Naive thymus-derived CD4-positive, alpha-beta T cell (primary cell): ENCODE measurements around the gene KCNE3. TPM values are rescaled to one million over a fixed set of nuclear protein-coding genes. Genes with fewer than 3 reads are reported as not detected.

Source experiments
- ATAC-seq: fragments of 150-1000 bp; cut with Tn5 transposase; 2 replicates; pipeline ENCODE4 v1.10.0; 2021; ENCODE audit warnings: mild to moderate bottlenecking, moderate library complexity
- CTCF ChIA-PET: fragments of 350-600 bp; sonication (Branson Sonifier 250); formaldehyde crosslinking; loops from one replicate; lab custom pipeline; 2021; ENCODE audit warnings: antibody characterized with exemption; lab: Charles Lee
- POLR2A ChIA-PET: fragments of 350-600 bp; sonication (Branson Sonifier 250); formaldehyde crosslinking; loops from one replicate; lab custom pipeline; 2021; ENCODE audit warnings: antibody characterized with exemption, inconsistent platforms; lab: Charles Lee
- DNase-seq, 9 donors: peaks; one replicate each; pipeline versions ENCODE4 v3.0.0 to v3.0.0-alpha.2; 2020 to 2022; ENCODE audit warnings: mixed read lengths in 1 of 9
- H3K27ac ChIP-seq: one replicate; pipeline ENCODE4 v1.7.0; 2013; ENCODE audit warnings: mild to moderate bottlenecking, low read depth, low read length, moderate library complexity
- H3K27me3 ChIP-seq, 2 donors: one replicate each; pipeline ENCODE4 v1.7.0; 2013; ENCODE audit warnings: low read length in 2 of 2, mild to moderate bottlenecking in 2 of 2, moderate library complexity in 2 of 2; ENCODE audit not compliant: control insufficient read depth in 2 of 2, insufficient read depth in 2 of 2
- H3K36me3 ChIP-seq, 3 experiments: 1 replicate in 2 of 3; 2 replicates in 1 of 3; pipeline ENCODE4 v1.7.0; 2013; ENCODE audit warnings: low read length in 3 of 3, mild to moderate bottlenecking in 3 of 3, moderate library complexity in 1 of 3; ENCODE audit not compliant: insufficient read depth in 3 of 3, control insufficient read depth in 2 of 3
- H3K4me1 ChIP-seq, 2 donors: one replicate each; pipeline ENCODE4 v1.7.0; 2013; ENCODE audit warnings: low read length in 2 of 2, mild to moderate bottlenecking in 2 of 2, moderate library complexity in 1 of 2; ENCODE audit not compliant: control insufficient read depth in 2 of 2, insufficient read depth in 2 of 2
- H3K4me3 ChIP-seq: 2 replicates; pipeline ENCODE4 v1.7.0; 2013; ENCODE audit warnings: mild to moderate bottlenecking, low read length
- H3K9me3 ChIP-seq, 3 experiments: 1 replicate in 2 of 3; 2 replicates in 1 of 3; pipeline ENCODE4 v1.7.0; 2013; ENCODE audit warnings: low read length in 3 of 3; ENCODE audit not compliant: control insufficient read depth in 2 of 3
- H3K27ac Mint-ChIP-seq, 9 donors: one replicate each; pipeline ENCODE4 v1.8.0; 2020 to 2022; ENCODE audit warnings: mixed read lengths in 9 of 9, mild to moderate bottlenecking in 8 of 9, moderate library complexity in 5 of 9, inconsistent platforms in 2 of 9
- H3K27me3 Mint-ChIP-seq, 5 donors: one replicate each; pipeline ENCODE4 v1.8.0; 2021 to 2022; ENCODE audit warnings: mixed read lengths in 5 of 5, mild to moderate bottlenecking in 1 of 5
- H3K36me3 Mint-ChIP-seq, 5 donors: one replicate each; pipeline ENCODE4 v1.8.0; 2020 to 2022; ENCODE audit warnings: mixed read lengths in 5 of 5, mild to moderate bottlenecking in 3 of 5, inconsistent platforms in 1 of 5
- H3K4me1 Mint-ChIP-seq, 7 donors: one replicate each; pipeline ENCODE4 v1.8.0; 2020 to 2022; ENCODE audit warnings: mixed read lengths in 7 of 7, mild to moderate bottlenecking in 3 of 7, inconsistent platforms in 1 of 7
- H3K4me3 Mint-ChIP-seq, 10 donors: one replicate each; pipeline ENCODE4 v1.8.0; 2020 to 2022; ENCODE audit warnings: mild to moderate bottlenecking in 10 of 10, mixed read lengths in 10 of 10, moderate library complexity in 6 of 10, inconsistent platforms in 2 of 10
- H3K9me3 Mint-ChIP-seq, 11 donors: one replicate each; pipeline ENCODE4 v1.8.0; 2020 to 2022; ENCODE audit warnings: mixed read lengths in 11 of 11, mild to moderate bottlenecking in 4 of 11, inconsistent platforms in 1 of 11, moderate library complexity in 1 of 11
- intact Hi-C, 2 donors: fragments of 100-400 bp; cut with micrococcal nuclease; formaldehyde crosslinking; loops; one replicate each; pipeline ENCODE4 v1.15.1; 2023
- polyA plus RNA-seq, 2 donors: library from polyadenylated mRNA; unstranded; fragments of 300-500 nt; fragmentation: Illumina TruSeq; gene quantifications; one replicate each; pipeline ENCODE4 v1.2.3, GENCODE V29; 2021
- total RNA-seq, 6 experiments: library from RNA in 5 of 6; stranded (reverse) in 5 of 6; gene quantifications; 1 replicate in 5 of 6; 2 replicates in 1 of 6; pipeline ENCODE4 v1.2.3 and lab custom pipeline; 2021 to 2026

The KCNE3 gene
- total and polyA plus RNA-seq, 7 experiments from 2014 or later = 0.27 to 16.4 (median 0.97) TPM; not detected in 3

DNA sequence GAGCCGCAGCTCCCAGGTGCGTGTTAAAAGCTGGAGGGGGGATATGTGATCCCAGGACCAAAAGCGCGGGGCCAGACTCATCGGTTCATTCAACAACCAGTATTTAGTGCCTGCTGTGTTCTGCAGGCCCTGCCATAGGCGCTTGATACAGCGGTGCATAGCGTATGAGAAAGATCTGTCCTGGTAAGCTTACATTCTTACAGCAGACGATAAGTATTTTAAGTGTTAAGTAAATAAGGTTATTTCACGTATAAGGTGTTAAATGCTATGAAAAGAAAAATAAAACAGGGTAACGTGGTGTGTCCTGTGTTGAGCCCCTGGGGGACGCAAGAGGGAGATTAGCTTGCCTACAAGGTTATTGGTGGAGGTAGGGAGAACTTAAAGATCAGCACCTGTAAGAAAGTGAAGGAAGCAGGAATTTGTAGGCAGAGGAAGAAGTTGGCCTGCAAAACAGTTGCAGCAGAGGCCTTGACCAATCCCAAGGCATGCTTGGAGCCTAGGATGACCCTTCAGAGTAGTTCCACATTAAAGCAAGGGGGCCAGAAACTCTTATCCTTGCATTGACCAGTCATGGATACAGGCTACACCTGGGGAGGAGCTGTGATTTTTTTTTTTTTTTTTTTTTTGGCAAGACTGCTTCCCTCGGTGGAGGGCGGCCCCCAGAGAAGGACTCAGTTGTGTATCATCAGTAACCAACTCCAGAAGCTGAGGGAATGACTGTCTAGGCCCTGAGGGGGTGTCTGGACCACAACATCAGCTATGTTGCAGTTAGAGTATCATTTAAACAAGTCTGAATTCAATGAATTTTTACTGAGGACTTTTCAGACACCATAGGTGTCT, 26.7 kb upstream of the KCNE3 start:
- no peak for ATAC-seq
- peaks cover 0 to 5% (median 0%) of the 10 kb centered on the region in 11 donors for H3K9me3 Mint-ChIP-seq
- POLR2A ChIA-PET = interaction anchor here (0.7 to 2.1 kb wide), 19 partner anchors 8 to 1885 kb away, joined by 3 to 32 read pairs (median 4); partner anchors contain the start of genes ATG16L2, C2CD3, FAM168A and NEU3
- H3K27me3 Mint-ChIP-seq = no peaks in the 10 kb centered on the region
- Histone ChIP-seq H3K36me3 (no peaks in the 10 kb centered on the region), H3K9me3 (no peaks in the 10 kb centered on the region), H3K27ac (peak overlapping the region; percentile 95), H3K4me3 (peak overlapping the region; percentile 90), H3K4me1 (peaks cover 8 to 10% of the 10 kb centered on the region in 2 donors), H3K27me3 (no peaks in the 10 kb centered on the region)
- H3K4me3 Mint-ChIP-seq = peak overlapping the region; percentile 74 to 92 (median 86)
- H3K36me3 Mint-ChIP-seq = peaks cover 0 to 14% (median 10%) of the 10 kb centered on the region in 5 donors
- DNase-seq = no peak
- CTCF ChIA-PET = interaction anchor here (0.6 to 2.0 kb wide), 3 partner anchors 41 to 297 kb away, joined by 3 to 10 read pairs (median 5); no protein-coding TSS in a partner anchor
- peak overlapping the region; percentile 56 to 96 (median 89) for H3K27ac Mint-ChIP-seq
- intact Hi-C loops = loop anchor here (1.0 to 10.0 kb wide), 14 partner anchors 41 to 1117 kb away; partner anchors contain the start of genes C2CD3 (in 2 of the 2), COA4 (in 2 of the 2), PAAF1 (in 2 of the 2) and PGM2L1 (in 2 of the 2)
- H3K4me1 Mint-ChIP-seq = peaks cover 14 to 43% (median 28%) of the 10 kb centered on the region in 7 donors

DNA sequence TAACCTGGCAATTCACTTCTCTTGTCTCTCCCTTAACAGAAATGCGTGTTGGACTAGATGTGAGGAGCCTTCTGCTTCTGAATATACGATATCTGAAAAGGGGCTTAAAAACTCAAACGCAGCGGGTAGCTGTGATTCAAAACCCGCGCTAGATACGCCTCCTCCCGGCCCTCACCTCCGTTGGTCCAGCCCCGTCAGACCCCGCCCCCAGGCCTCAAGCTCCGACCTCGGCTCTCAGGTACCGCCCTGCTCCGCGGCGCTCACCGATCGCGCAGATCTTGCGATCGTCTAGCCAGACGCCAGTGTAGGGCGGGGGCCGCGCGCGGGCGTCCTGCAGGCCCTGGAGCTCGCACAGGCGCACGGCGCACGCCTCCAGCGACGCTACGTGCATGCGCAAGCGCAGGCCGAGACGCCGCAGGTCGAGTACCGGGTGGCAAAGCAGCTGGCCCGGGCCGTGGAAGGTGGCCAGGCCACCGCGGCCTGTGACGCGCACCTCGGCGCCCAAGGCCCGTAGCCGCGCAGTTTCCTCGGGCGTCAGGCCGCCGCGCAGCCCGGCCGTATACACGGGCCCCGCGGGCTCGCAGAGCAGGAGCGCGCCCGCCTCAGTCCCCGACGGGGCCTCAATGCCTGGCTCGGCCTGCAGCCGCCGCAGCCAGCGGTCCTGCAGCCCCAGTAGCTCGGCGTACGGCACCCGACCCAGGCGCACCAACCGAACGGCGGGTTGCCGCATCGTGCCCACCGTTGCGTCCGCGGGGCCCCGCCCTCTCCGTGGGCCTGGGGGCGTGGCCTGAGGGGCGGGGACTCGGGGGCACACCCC, 25.8 kb upstream of the KCNE3 start, which contains the start of gene LIPT2:
TSS of gene LIPT2 (minus strand) at position 751 of the 817 bp plus-strand sequence. CDS start at position 730, 21 bp downstream.
- H3K36me3 ChIP-seq = no peaks in the 10 kb centered on the region
- H3K4me1 ChIP-seq = peaks cover 8 to 10% of the 10 kb centered on the region in 2 donors
- peak within 1 kb of the TSS; percentile 95 for H3K27ac ChIP-seq
- intact Hi-C loops = loop anchor here (1.0 to 10.0 kb wide), 14 partner anchors 40 to 1116 kb away; partner anchors contain the start of genes C2CD3 (in 2 of the 2), COA4 (in 2 of the 2), PAAF1 (in 2 of the 2) and PGM2L1 (in 2 of the 2)
- no peaks in the 10 kb centered on the region for H3K27me3 ChIP-seq
- H3K4me3 Mint-ChIP-seq = peak within 1 kb of the TSS; percentile 74 to 92 (median 86)
- peak; percentile 97 for ATAC-seq
- no peaks in the 10 kb centered on the region for H3K9me3 ChIP-seq
- peaks cover 0 to 13% (median 10%) of the 10 kb centered on the region in 5 donors for H3K36me3 Mint-ChIP-seq
- peaks cover 0 to 5% (median 0%) of the 10 kb centered on the region in 11 donors for H3K9me3 Mint-ChIP-seq
- H3K4me3 ChIP-seq = peak within 1 kb of the TSS; percentile 90
- peak within 1 kb of the TSS; percentile 73 to 96 (median 89) for H3K27ac Mint-ChIP-seq
- CTCF ChIA-PET = interaction anchor here (0.5 to 2.0 kb wide), 5 partner anchors 40 to 544 kb away, joined by 3 to 10 read pairs (median 3); no protein-coding TSS in a partner anchor
- no peaks in the 10 kb centered on the region for H3K27me3 Mint-ChIP-seq
- DNase-seq = peak; percentile 92 to 98 (median 96)
- POLR2A ChIA-PET = interaction anchor here (0.6 to 2.1 kb wide), 24 partner anchors 7 to 1976 kb away, joined by 3 to 32 read pairs (median 4); partner anchors contain the start of genes ATG16L2, C2CD3, FAM168A and NEU3
- peaks cover 14 to 43% (median 28%) of the 10 kb centered on the region in 7 donors for H3K4me1 Mint-ChIP-seq

DNA sequence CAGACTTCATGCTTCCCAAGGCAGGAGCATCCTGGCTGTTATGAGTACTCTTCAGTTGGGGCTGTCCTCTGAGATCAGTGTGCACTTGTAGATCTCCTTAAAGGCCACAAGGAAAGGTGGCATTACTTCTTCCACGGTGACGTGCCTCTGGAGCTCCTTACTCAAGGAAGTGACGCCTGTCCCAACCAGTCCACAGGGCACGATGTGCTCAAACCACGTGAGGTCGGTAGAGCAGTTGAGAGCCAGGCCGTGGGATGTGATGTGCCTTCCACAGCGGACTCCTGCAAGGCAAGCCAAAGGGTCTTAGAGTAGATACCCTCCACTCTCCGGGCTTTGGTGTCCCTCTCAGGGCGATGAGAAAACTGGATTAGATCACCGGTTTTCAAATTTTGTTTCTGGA, 24.7 kb upstream of the KCNE3 start:
- H3K4me3 ChIP-seq = no peak overlapping the region

DNA sequence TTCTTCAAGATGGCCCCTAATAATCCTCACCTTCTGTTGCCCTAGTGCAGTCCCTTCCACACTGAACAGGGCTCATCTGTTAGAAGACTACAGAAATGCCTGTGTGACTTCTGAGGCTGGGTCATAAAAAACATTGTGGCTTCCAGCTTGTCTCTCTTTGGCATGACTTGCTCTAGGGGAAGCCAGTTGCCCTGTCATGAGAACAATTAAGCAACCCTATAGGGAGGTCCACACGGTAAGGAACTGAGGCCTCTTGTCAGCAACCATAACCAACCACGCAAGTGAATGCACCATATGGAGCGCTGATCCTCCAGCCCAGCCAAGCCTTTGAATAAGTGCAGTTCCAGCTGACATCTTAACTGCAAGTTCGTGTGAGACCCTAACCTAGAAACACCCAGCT, 23.6 kb upstream of the KCNE3 start:
- H3K4me3 ChIP-seq = no peak overlapping the region
- Mint-ChIP-seq H3K9me3 (peaks cover 0 to 4% (median 0%) of the 10 kb centered on the region in 11 donors), H3K4me3 (no peak overlapping the region), H3K4me1 (peaks cover 14 to 36% (median 25%) of the 10 kb centered on the region in 7 donors), H3K27me3 (no peaks in the 10 kb centered on the region), H3K27ac (peak overlapping the region in 1 of 9 donors; percentile 16), H3K36me3 (no peaks in the 10 kb centered on the region)
- ChIA-PET POLR2A (interaction anchor here (0.6 to 1.0 kb wide), 2 partner anchors 38 to 243 kb away, joined by 3 read pairs; no protein-coding TSS in a partner anchor), CTCF (interaction anchor here (1.1 kb wide), 1 partner anchor 79 kb away, joined by 4 read pairs; no protein-coding TSS in a partner anchor)
- peaks cover 8 to 10% of the 10 kb centered on the region in 2 donors for H3K4me1 ChIP-seq
- intact Hi-C loops = loop anchor here (5.0 to 10.0 kb wide), 5 partner anchors 506 to 1114 kb away; partner anchors contain the start of genes UCP2 (in 2 of the 2), COA4 (in 1 of the 2), FAM168A (in 1 of the 2) and PAAF1 (in 1 of the 2)
- no peaks in the 10 kb centered on the region for H3K27me3 ChIP-seq
- no peaks in the 10 kb centered on the region for H3K36me3 ChIP-seq
- H3K9me3 ChIP-seq = no peaks in the 10 kb centered on the region
- ATAC-seq = no peak
- DNase-seq = no peak
- no peak overlapping the region for H3K27ac ChIP-seq

More for the DNA sequence above, 24.7 kb upstream of the KCNE3 start:
- H3K36me3 Mint-ChIP-seq = peaks cover 0 to 6% (median 3%) of the 10 kb centered on the region in 5 donors
- no peak overlapping the region for H3K27ac ChIP-seq
- H3K27me3 ChIP-seq = no peaks in the 10 kb centered on the region
- DNase-seq (no peak), ATAC-seq (no peak)
- no peaks in the 10 kb centered on the region for H3K27me3 Mint-ChIP-seq
- intact Hi-C loops = loop anchor here (2.0 to 10.0 kb wide), 7 partner anchors 79 to 1115 kb away; partner anchors contain the start of genes COA4 (in 2 of the 2), PAAF1 (in 2 of the 2), UCP2 (in 2 of the 2) and FAM168A (in 1 of the 2)
- H3K4me1 Mint-ChIP-seq = peaks cover 14 to 43% (median 28%) of the 10 kb centered on the region in 7 donors
- H3K4me1 ChIP-seq = peaks cover 8 to 10% of the 10 kb centered on the region in 2 donors
- H3K27ac Mint-ChIP-seq = peak overlapping the region in 8 of 9 donors; percentile 17 to 82 (median 56)
- ChIA-PET CTCF (no interaction called here), POLR2A (no interaction called here)
- no peaks in the 10 kb centered on the region for H3K9me3 ChIP-seq
- H3K4me3 Mint-ChIP-seq = peak overlapping the region; percentile 39 to 88 (median 70)
- no peaks in the 10 kb centered on the region for H3K36me3 ChIP-seq
- H3K9me3 Mint-ChIP-seq = peaks cover 0 to 4% (median 0%) of the 10 kb centered on the region in 11 donors

DNA sequence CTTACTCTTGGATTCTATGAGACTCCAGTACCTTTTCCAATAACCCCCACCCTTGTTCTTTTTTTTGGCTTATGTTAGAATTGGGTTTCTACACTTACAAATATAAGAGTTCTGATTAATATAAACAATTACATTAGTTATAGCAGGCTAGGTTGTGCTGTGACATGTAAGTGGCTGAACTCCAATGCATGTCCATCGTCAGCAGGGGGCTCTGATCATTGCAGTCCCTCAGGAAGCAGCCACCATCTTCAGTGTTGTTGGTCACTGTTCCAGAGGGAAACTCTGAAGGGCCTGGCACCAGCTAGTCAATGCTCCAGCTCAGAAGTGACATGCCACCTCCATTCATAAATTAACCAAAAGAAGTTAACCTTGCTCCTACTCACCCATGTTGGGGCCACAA, 20.5 kb upstream of the KCNE3 start:
- H3K9me3 Mint-ChIP-seq = peaks cover 0 to 4% (median 0%) of the 10 kb centered on the region in 11 donors
- H3K4me1 ChIP-seq = peaks cover 0 to 4% of the 10 kb centered on the region in 2 donors
- no peak overlapping the region for H3K4me3 Mint-ChIP-seq
- H3K9me3 ChIP-seq = no peaks in the 10 kb centered on the region
- no peaks in the 10 kb centered on the region for H3K36me3 ChIP-seq
- CTCF ChIA-PET = interaction anchor here (1.2 kb wide), 1 partner anchor 83 kb away, joined by 3 read pairs; no protein-coding TSS in a partner anchor
- no peak overlapping the region for H3K4me3 ChIP-seq
- no peaks in the 10 kb centered on the region for H3K36me3 Mint-ChIP-seq
- no peaks in the 10 kb centered on the region for H3K27me3 ChIP-seq
- DNase-seq = no peak
- ATAC-seq = no peak
- no peak overlapping the region for H3K27ac ChIP-seq
- H3K27ac Mint-ChIP-seq = peak overlapping the region in 2 of 9 donors; percentile 31 to 56
- peaks cover 8 to 15% (median 11%) of the 10 kb centered on the region in 7 donors for H3K4me1 Mint-ChIP-seq
- POLR2A ChIA-PET = no interaction called here
- H3K27me3 Mint-ChIP-seq = no peaks in the 10 kb centered on the region
- intact Hi-C loops = no loop called here
